Measurements from ENCODE around the gene MS4A1. TPM values are rescaled to one million over a fixed set of nuclear protein-coding genes. Genes with fewer than 3 reads are reported as not detected.

The MS4A1 gene
- total RNA-seq, 2 experiments from 2014 or later = 488 to 603 TPM

- H3K36me3 ChIP-seq (ENCODE audit: insufficient read depth, low read length) = no peaks in the 10 kb centered on the region
- intact Hi-C loops (cut with micrococcal nuclease; ENCODE audit: unreplicated experiment) = no loop called here
- no peaks in the 10 kb centered on the region for H3K4me1 ChIP-seq (ENCODE audit: insufficient read depth, low read length, poor library complexity, severe bottlenecking)
- BruUV-seq (replicated peaks) = no TSS peak
- ChIA-PET POLR2A (no interaction called here), CTCF (ENCODE audit: unreplicated experiment) (no interaction called here)
- no peaks in the 10 kb centered on the region for H3K79me2 ChIP-seq (ENCODE audit: insufficient read depth, low read depth, low read length)
- H4K20me1 ChIP-seq (ENCODE audit: insufficient read depth, low read length) = no peaks in the 10 kb centered on the region
- no peak overlapping the region for H3K27ac ChIP-seq (ENCODE audit: low read depth, low read length, poor library complexity, severe bottlenecking)
- H3K4me2 ChIP-seq (ENCODE audit: low read length) = no peak overlapping the region
- no peaks in the 10 kb centered on the region for H3K9me2 ChIP-seq (ENCODE audit: insufficient read depth, low read length)
- no peak for DNase-seq (ENCODE audit: low spot score)
- no peak overlapping the region for H3K4me3 ChIP-seq (ENCODE audit: low read depth, low read length, poor library complexity, severe bottlenecking)
- H3K9me3 ChIP-seq (ENCODE audit: low read length) = peaks cover 12% of the 10 kb centered on the region
- TF ChIP-seq EZH2phosphoT487 (IDR thresholded peaks at IDR 0.05; ENCODE audit: borderline replicate concordance, low read depth, low read length) = no peak
- TF ChIP-seq, protein P1, sequence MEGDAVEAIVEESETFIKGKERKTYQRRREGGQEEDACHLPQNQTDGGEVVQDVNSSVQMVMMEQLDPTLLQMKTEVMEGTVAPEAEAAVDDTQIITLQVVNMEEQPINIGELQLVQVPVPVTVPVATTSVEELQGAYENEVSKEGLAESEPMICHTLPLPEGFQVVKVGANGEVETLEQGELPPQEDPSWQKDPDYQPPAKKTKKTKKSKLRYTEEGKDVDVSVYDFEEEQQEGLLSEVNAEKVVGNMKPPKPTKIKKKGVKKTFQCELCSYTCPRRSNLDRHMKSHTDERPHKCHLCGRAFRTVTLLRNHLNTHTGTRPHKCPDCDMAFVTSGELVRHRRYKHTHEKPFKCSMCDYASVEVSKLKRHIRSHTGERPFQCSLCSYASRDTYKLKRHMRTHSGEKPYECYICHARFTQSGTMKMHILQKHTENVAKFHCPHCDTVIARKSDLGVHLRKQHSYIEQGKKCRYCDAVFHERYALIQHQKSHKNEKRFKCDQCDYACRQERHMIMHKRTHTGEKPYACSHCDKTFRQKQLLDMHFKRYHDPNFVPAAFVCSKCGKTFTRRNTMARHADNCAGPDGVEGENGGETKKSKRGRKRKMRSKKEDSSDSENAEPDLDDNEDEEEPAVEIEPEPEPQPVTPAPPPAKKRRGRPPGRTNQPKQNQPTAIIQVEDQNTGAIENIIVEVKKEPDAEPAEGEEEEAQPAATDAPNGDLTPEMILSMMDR (conservative IDR thresholded peaks at IDR 0.05; ENCODE audit: low read length) = no peak
- H2AFZ ChIP-seq (ENCODE audit: low read length) = no peak overlapping the region
Measured at GRCh38 chr11:60422609-60423008, 33.0 kb upstream of the MS4A1 start.

DNA sequence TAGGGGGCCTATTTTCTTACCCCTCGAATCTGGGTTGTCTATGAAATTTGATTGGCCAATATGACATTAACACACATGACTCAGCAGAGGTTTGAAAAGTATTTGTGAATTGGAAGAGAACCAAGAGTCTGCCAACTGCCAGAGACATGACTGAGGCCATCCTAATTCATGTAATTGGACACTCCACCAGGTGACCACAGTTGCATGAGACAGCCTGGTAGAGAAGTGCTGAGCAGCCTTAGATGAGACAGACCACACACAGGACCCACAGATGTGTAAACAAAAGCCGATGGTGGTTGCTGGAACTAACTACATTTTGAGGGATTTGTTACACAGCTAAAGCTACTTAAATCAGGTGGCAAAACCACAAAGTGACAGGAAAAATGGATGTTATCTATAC, 27.1 kb upstream of the MS4A1 start:
- intact Hi-C loops (cut with micrococcal nuclease; ENCODE audit: unreplicated experiment) = no loop called here
- no TSS peak for BruUV-seq (replicated peaks)
- Histone ChIP-seq H3K36me3 (ENCODE audit: insufficient read depth, low read length) (no peaks in the 10 kb centered on the region), H3K9me2 (ENCODE audit: insufficient read depth, low read length) (no peaks in the 10 kb centered on the region), H3K79me2 (ENCODE audit: insufficient read depth, low read depth, low read length) (no peaks in the 10 kb centered on the region), H3K27ac (ENCODE audit: low read depth, low read length, poor library complexity, severe bottlenecking) (no peak overlapping the region), H4K20me1 (ENCODE audit: insufficient read depth, low read length) (no peaks in the 10 kb centered on the region), H3K4me1 (ENCODE audit: insufficient read depth, low read length, poor library complexity, severe bottlenecking) (no peaks in the 10 kb centered on the region), H3K9me3 (ENCODE audit: low read length) (no peaks in the 10 kb centered on the region), H2AFZ (ENCODE audit: low read length) (peak overlapping the region; percentile 15; the same call in 1 of the 2 replicates), H3K4me2 (ENCODE audit: low read length) (no peak overlapping the region), H3K4me3 (ENCODE audit: low read depth, low read length, poor library complexity, severe bottlenecking) (no peak overlapping the region)
- no peak for TF ChIP-seq EZH2phosphoT487 (IDR thresholded peaks at IDR 0.05; ENCODE audit: borderline replicate concordance, low read depth, low read length)
- TF ChIP-seq, protein P1 (conservative IDR thresholded peaks at IDR 0.05; ENCODE audit: low read length) = no peak
- DNase-seq (ENCODE audit: low spot score) = no peak
- POLR2A ChIA-PET = no interaction called here
- CTCF ChIA-PET (ENCODE audit: unreplicated experiment) = no interaction called here

- no TSS peak for BruUV-seq (replicated peaks)
- peak within 1 kb of the TSS; percentile 15; the same call in 1 of the 2 replicates for H2AFZ ChIP-seq (ENCODE audit: low read length)
Measured at GRCh38 chr11:60429272-60429671, 26.4 kb upstream of the MS4A1 start, which contains the start of gene MS4A5. Gene MS4A5, plus strand, starts transcription at chr11:60429572. Its CDS starts 103 bp downstream, at chr11:60429675.

More at GRCh38 chr11:60429272-60429671, 26.4 kb upstream of the MS4A1 start, which contains the start of gene MS4A5:
- no peak within 1 kb of the TSS for H3K27ac ChIP-seq (ENCODE audit: low read depth, low read length, poor library complexity, severe bottlenecking)
- no peak within 1 kb of the TSS for H3K4me3 ChIP-seq (ENCODE audit: low read depth, low read length, poor library complexity, severe bottlenecking)
- no peak for DNase-seq (ENCODE audit: low spot score)
- intact Hi-C loops (cut with micrococcal nuclease; ENCODE audit: unreplicated experiment) = no loop called here
- TF ChIP-seq EZH2phosphoT487 (IDR thresholded peaks at IDR 0.05; ENCODE audit: borderline replicate concordance, low read depth, low read length) = no peak
- TF ChIP-seq, protein P1 (conservative IDR thresholded peaks at IDR 0.05; ENCODE audit: low read length) = no peak
- no peaks in the 10 kb centered on the region for H3K9me2 ChIP-seq (ENCODE audit: insufficient read depth, low read length)
- POLR2A ChIA-PET = no interaction called here
- CTCF ChIA-PET (ENCODE audit: unreplicated experiment) = no interaction called here
- no peak within 1 kb of the TSS for H3K4me2 ChIP-seq (ENCODE audit: low read length)
- no peaks in the 10 kb centered on the region for H3K36me3 ChIP-seq (ENCODE audit: insufficient read depth, low read length)
- no peaks in the 10 kb centered on the region for H3K9me3 ChIP-seq (ENCODE audit: low read length)
- no peaks in the 10 kb centered on the region for H3K4me1 ChIP-seq (ENCODE audit: insufficient read depth, low read length, poor library complexity, severe bottlenecking)
- H3K79me2 ChIP-seq (ENCODE audit: insufficient read depth, low read depth, low read length) = no peaks in the 10 kb centered on the region
- H4K20me1 ChIP-seq (ENCODE audit: insufficient read depth, low read length) = no peaks in the 10 kb centered on the region
